Measurements from ENCODE around the gene CFAP99. TPM values are rescaled to one million over a fixed set of nuclear protein-coding genes. Genes with fewer than 3 reads are reported as not detected.

CFAP99 gene
- total RNA-seq, 1 donor from 2014 or later = not detected

GRCh38 chr4:2487632-2488031 is 68.9 kb downstream of the CFAP99 start:
- H3K27ac Mint-ChIP-seq = no peak overlapping the region
- no peak overlapping the region for H3K27ac ChIP-seq
- peaks cover 19% of the 10 kb centered on the region for H3K36me3 Mint-ChIP-seq
- H3K4me1 ChIP-seq = peaks cover 11% of the 10 kb centered on the region
- H3K36me3 ChIP-seq = peaks cover 9% of the 10 kb centered on the region
- no peaks in the 10 kb centered on the region for H3K9me3 ChIP-seq (ENCODE audit: low read depth)
- DNase-seq (ENCODE audit: low spot score) = no peak
- H3K4me3 ChIP-seq = no peak overlapping the region
- peaks cover 99% of the 10 kb centered on the region for H4K20me1 ChIP-seq (ENCODE audit: low read depth)
- no peak overlapping the region for H2AFZ ChIP-seq (replicated peaks)
- H3K27me3 Mint-ChIP-seq (ENCODE audit: insufficient read depth, low read depth) = peaks cover 3% of the 10 kb centered on the region
- H3K4me1 Mint-ChIP-seq = peaks cover 5% of the 10 kb centered on the region
- no peak overlapping the region for H3K4me3 Mint-ChIP-seq
- H3K27me3 ChIP-seq = no peaks in the 10 kb centered on the region
- no peak overlapping the region for H3K4me2 ChIP-seq
- no peak overlapping the region for H3K9ac ChIP-seq
- H3K79me2 ChIP-seq (ENCODE audit: low read depth) = peaks cover 100% of the 10 kb centered on the region
- H3K9me3 Mint-ChIP-seq = no peaks in the 10 kb centered on the region
- no peak for TF ChIP-seq EZH2phosphoT487 (IDR thresholded peaks at IDR 0.05)
- no peak for TF ChIP-seq CTCF (IDR thresholded peaks at IDR 0.05)
- no peak for TF ChIP-seq EZH2 (IDR thresholded peaks at IDR 0.05)
- peaks cover under 1% of the 10 kb centered on the region for H3F3A ChIP-seq (ENCODE audit: low read depth)

GRCh38 chr4:2489081-2489805 is 70.5 kb downstream of the CFAP99 start:
- Histone ChIP-seq H3K4me3 (no peak overlapping the region), H3K9ac (no peak overlapping the region), H3K9me3 (ENCODE audit: low read depth) (no peaks in the 10 kb centered on the region), H2AFZ (replicated peaks) (no peak overlapping the region), H3K27ac (no peak overlapping the region), H3K79me2 (ENCODE audit: low read depth) (peaks cover 100% of the 10 kb centered on the region), H3K36me3 (peaks cover 9% of the 10 kb centered on the region), H3K4me2 (no peak overlapping the region), H4K20me1 (ENCODE audit: low read depth) (peaks cover 97% of the 10 kb centered on the region), H3K27me3 (no peaks in the 10 kb centered on the region), H3K4me1 (peaks cover 10% of the 10 kb centered on the region), H3F3A (ENCODE audit: low read depth) (no peaks in the 10 kb centered on the region)
- H3K9me3 Mint-ChIP-seq = no peaks in the 10 kb centered on the region
- H3K4me3 Mint-ChIP-seq = no peak overlapping the region
- DNase-seq (ENCODE audit: low spot score) = no peak
- peaks cover 25% of the 10 kb centered on the region for H3K36me3 Mint-ChIP-seq
- peaks cover 3% of the 10 kb centered on the region for H3K27me3 Mint-ChIP-seq (ENCODE audit: insufficient read depth, low read depth)
- H3K27ac Mint-ChIP-seq = no peak overlapping the region
- peaks cover 3% of the 10 kb centered on the region for H3K4me1 Mint-ChIP-seq
- TF ChIP-seq EZH2 (IDR thresholded peaks at IDR 0.05) (no peak), CTCF (IDR thresholded peaks at IDR 0.05) (no peak), EZH2phosphoT487 (IDR thresholded peaks at IDR 0.05) (no peak)

- H3K9ac ChIP-seq = no peak overlapping the region
- no peak overlapping the region for H3K27ac ChIP-seq
- H3K4me1 Mint-ChIP-seq = no peaks in the 10 kb centered on the region
- H3K27ac Mint-ChIP-seq = no peak overlapping the region
- no peak for DNase-seq (ENCODE audit: low spot score)
- H3K9me3 ChIP-seq (ENCODE audit: low read depth) = no peaks in the 10 kb centered on the region
- no peaks in the 10 kb centered on the region for H3F3A ChIP-seq (ENCODE audit: low read depth)
- peaks cover 25% of the 10 kb centered on the region for H3K36me3 Mint-ChIP-seq
- H3K36me3 ChIP-seq = peaks cover 9% of the 10 kb centered on the region
- no peaks in the 10 kb centered on the region for H3K9me3 Mint-ChIP-seq
- H3K4me3 Mint-ChIP-seq = no peak overlapping the region
- no peak overlapping the region for H3K4me2 ChIP-seq
- H4K20me1 ChIP-seq (ENCODE audit: low read depth) = peaks cover 97% of the 10 kb centered on the region
- no peak overlapping the region for H3K4me3 ChIP-seq
- peaks cover 100% of the 10 kb centered on the region for H3K79me2 ChIP-seq (ENCODE audit: low read depth)
- TF ChIP-seq CTCF (IDR thresholded peaks at IDR 0.05) = no peak
- no peak for TF ChIP-seq EZH2phosphoT487 (IDR thresholded peaks at IDR 0.05)
- no peak for TF ChIP-seq EZH2 (IDR thresholded peaks at IDR 0.05)
- H2AFZ ChIP-seq (replicated peaks) = no peak overlapping the region
- H3K27me3 ChIP-seq = no peaks in the 10 kb centered on the region
- peaks cover 3% of the 10 kb centered on the region for H3K4me1 ChIP-seq
- peaks cover 3% of the 10 kb centered on the region for H3K27me3 Mint-ChIP-seq (ENCODE audit: insufficient read depth, low read depth)
Observed at GRCh38 chr4:2489841-2490552, 71.2 kb downstream of the CFAP99 start.
